HepG2 (cell line): ENCODE results near the gene GMPPA. TPM values are rescaled to one million over a fixed set of nuclear protein-coding genes. Genes with fewer than 3 reads are reported as not detected.

Experiments
- FOXA3 ChIP-seq: IDR thresholded peaks from 2 replicates; pipeline ENCODE4 v1.6.1; 2016; ENCODE audit warnings: missing genetic modification reagents, missing compliant biosample characterization
- GATAD1 ChIP-seq: IDR thresholded peaks from 2 replicates; pipeline ENCODE4 v1.6.1; 2016; ENCODE audit warnings: missing genetic modification reagents, missing compliant biosample characterization
- GZF1 ChIP-seq: sonication (generic); formaldehyde crosslinking; IDR thresholded peaks from 2 replicates; pipeline ENCODE4 v1.5.1; 2020; ENCODE audit warnings: mild to moderate bottlenecking, missing genetic modification reagents
- HNRNPLL ChIP-seq: fragments of 200-400 bp; formaldehyde crosslinking; IDR thresholded peaks from 2 replicates; pipeline ENCODE4 v1.6.1; 2017; ENCODE audit warnings: mild to moderate bottlenecking, low read depth, low read length; ENCODE audit not compliant: poor library complexity, severe bottlenecking
- IRF2 ChIP-seq: IDR thresholded peaks from 2 replicates; pipeline ENCODE4 v1.6.1; 2018; ENCODE audit warnings: missing genetic modification reagents, missing compliant biosample characterization
- NCOA2 ChIP-seq: sonication (generic); formaldehyde crosslinking; IDR thresholded peaks from 2 replicates; pipeline ENCODE4 v1.8.0; 2022; ENCODE audit warnings: inconsistent platforms
- NFE2 ChIP-seq: sonication (generic); formaldehyde crosslinking; IDR thresholded peaks from 2 replicates; pipeline ENCODE4 v1.4.0; 2020; ENCODE audit warnings: missing genetic modification reagents
- NFKB2 ChIP-seq: sonication (generic); formaldehyde crosslinking; IDR thresholded peaks from 2 replicates; pipeline ENCODE4 v1.4.0; 2020; ENCODE audit warnings: missing genetic modification reagents, borderline replicate concordance
- NFYC ChIP-seq: IDR thresholded peaks from 2 replicates; pipeline ENCODE4 v1.6.1; 2016; ENCODE audit warnings: missing genetic modification reagents, missing compliant biosample characterization
- SALL1 ChIP-seq: sonication (generic); formaldehyde crosslinking; IDR thresholded peaks from 2 replicates; pipeline ENCODE4 v1.8.0; 2022; ENCODE audit warnings: mild to moderate bottlenecking, missing genetic modification reagents
- ZFP41 ChIP-seq: sonication (generic); formaldehyde crosslinking; IDR thresholded peaks from 2 replicates; pipeline ENCODE4 v1.4.0; 2020; ENCODE audit warnings: mild to moderate bottlenecking, missing genetic modification reagents, borderline replicate concordance
- ZKSCAN1 ChIP-seq: fragments of 150-350 bp; IDR thresholded peaks from 2 replicates; pipeline ENCODE4 v1.6.1; 2014; ENCODE audit warnings: low read length
- ZNF263 ChIP-seq: sonication (generic); formaldehyde crosslinking; IDR thresholded peaks from 2 replicates; pipeline ENCODE4 v1.4.0; 2020; ENCODE audit warnings: missing genetic modification reagents
- ZNF510 ChIP-seq: sonication (generic); formaldehyde crosslinking; IDR thresholded peaks from 2 replicates; pipeline ENCODE4 v1.4.0; 2020; ENCODE audit warnings: low read depth, mild to moderate bottlenecking, missing genetic modification reagents
- polyA plus RNA-seq, 8 experiments: library from polyadenylated mRNA; depleted of rRNA in 3 of 8; stranded (reverse) in 7 of 8; unstranded in 1 of 8; fragments of >200 nt; fragmentation: Illumina TruSeq in 4 of 8; extraction: Trizol in 4 of 8; gene quantifications; 2 replicates each; pipeline versions ENCODE4 v1.2.1 to v1.2.3, GENCODE V29; 2011 to 2016; ENCODE audit warnings: low read depth in 4 of 8, missing spikeins in 1 of 8, mixed read lengths in 1 of 8; ENCODE audit not compliant: insufficient read depth in 1 of 8
- total RNA-seq, 5 experiments: library from RNA; depleted of rRNA; stranded (reverse); fragments of >200 nt; fragmentation: Illumina TruSeq; extraction: Trizol; gene quantifications; 2 replicates each; pipeline ENCODE4 v1.2.3, GENCODE V29; 2016; ENCODE audit warnings: low read depth in 1 of 5
- TF ChIP-seq, protein P1 (sequence below): sonication (generic); formaldehyde crosslinking; IDR thresholded peaks from 2 replicates; pipeline ENCODE4 v1.4.0; 2020; ENCODE audit warnings: mild to moderate bottlenecking, missing genetic modification reagents, borderline replicate concordance
- TF ChIP-seq, protein P2 (sequence below): sonication (generic); formaldehyde crosslinking; IDR thresholded peaks from 2 replicates; pipeline ENCODE4 v1.5.1; 2020; ENCODE audit warnings: mild to moderate bottlenecking, moderate library complexity, missing genetic modification reagents
- TF ChIP-seq, protein P3 (sequence below): IDR thresholded peaks from 2 replicates; pipeline ENCODE4 v1.6.1; 2016; ENCODE audit warnings: low read depth, borderline replicate concordance
- TF ChIP-seq, protein P4 (sequence below): IDR thresholded peaks from 2 replicates; pipeline ENCODE4 v1.6.1; 2012; ENCODE audit warnings: inconsistent platforms

The GMPPA gene
- total and polyA plus RNA-seq, 2 of the 13 experiments (the other 11 are each of a cell fraction or from before 2014, with no cell fraction given), result 81.1 to 106 TPM

DNA sequence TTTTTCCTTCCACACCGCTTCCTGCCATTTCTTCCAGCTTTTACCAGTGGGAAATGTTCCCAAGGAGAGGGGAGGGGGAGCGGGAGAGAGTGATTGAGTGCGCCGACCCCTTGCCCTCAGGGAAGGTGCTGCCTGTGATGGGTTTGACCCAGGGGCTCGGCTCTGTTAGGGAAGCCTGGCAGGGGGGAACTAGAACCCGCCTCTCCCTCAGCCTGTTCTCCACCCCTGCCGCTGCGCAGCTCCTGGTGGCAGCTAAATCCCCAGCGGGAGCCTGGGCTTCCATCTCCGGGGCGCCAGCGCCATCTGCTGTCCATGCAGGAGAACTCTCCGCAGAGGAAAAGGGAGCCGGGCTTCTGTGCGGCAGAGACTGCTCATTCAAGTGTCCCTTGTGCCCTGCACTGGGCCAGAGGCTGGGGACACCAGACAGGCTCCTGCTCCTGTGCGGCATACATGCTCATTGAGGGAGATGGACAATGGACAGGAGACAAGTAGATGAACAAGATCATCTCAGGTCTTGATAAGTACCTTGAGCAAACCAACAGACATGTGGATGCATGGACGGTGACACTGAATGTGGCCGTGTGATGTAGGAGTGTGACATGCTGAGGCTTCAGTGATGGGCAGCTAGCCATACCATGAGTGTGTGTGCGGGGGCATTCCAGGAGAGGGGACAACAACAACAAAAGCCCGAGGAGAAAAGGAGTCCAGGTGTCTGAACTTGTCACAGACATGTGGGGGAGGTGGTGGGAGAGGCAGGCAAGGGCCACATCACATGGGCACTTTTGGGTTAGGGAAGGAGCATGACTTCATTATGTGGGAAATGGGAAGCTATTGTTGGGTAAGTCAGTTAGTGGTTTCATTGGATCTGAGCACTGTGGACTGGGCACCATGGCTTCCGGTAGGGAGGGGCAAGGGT is 31.6 kb downstream of the GMPPA start (continued):
- TF ChIP-seq, protein P1, sequence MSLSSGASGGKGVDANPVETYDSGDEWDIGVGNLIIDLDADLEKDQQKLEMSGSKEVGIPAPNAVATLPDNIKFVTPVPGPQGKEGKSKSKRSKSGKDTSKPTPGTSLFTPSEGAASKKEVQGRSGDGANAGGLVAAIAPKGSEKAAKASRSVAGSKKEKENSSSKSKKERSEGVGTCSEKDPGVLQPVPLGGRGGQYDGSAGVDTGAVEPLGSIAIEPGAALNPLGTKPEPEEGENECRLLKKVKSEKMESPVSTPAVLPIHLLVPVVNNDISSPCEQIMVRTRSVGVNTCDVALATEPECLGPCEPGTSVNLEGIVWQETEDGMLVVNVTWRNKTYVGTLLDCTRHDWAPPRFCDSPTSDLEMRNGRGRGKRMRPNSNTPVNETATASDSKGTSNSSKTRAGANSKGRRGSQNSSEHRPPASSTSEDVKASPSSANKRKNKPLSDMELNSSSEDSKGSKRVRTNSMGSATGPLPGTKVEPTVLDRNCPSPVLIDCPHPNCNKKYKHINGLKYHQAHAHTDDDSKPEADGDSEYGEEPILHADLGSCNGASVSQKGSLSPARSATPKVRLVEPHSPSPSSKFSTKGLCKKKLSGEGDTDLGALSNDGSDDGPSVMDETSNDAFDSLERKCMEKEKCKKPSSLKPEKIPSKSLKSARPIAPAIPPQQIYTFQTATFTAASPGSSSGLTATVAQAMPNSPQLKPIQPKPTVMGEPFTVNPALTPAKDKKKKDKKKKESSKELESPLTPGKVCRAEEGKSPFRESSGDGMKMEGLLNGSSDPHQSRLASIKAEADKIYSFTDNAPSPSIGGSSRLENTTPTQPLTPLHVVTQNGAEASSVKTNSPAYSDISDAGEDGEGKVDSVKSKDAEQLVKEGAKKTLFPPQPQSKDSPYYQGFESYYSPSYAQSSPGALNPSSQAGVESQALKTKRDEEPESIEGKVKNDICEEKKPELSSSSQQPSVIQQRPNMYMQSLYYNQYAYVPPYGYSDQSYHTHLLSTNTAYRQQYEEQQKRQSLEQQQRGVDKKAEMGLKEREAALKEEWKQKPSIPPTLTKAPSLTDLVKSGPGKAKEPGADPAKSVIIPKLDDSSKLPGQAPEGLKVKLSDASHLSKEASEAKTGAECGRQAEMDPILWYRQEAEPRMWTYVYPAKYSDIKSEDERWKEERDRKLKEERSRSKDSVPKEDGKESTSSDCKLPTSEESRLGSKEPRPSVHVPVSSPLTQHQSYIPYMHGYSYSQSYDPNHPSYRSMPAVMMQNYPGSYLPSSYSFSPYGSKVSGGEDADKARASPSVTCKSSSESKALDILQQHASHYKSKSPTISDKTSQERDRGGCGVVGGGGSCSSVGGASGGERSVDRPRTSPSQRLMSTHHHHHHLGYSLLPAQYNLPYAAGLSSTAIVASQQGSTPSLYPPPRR (CRISPR knock-in tag), result peak; percentile 20; the same call in 1 of the 2 replicates
- TF ChIP-seq GZF1 (CRISPR knock-in tag) (no peak), IRF2 (peak; percentile 49; the same call in 1 of the 2 replicates), NFYC (CRISPR knock-in tag) (no peak), ZNF263 (CRISPR knock-in tag) (peak; percentile 51; the same call in 1 of the 2 replicates), ZKSCAN1 (no peak), ZNF510 (no peak), GATAD1 (CRISPR knock-in tag) (peak; percentile 43; the same call in 1 of the 2 replicates), NFE2 (CRISPR knock-in tag) (no peak), FOXA3 (no peak), ZFP41 (CRISPR knock-in tag) (no peak), NCOA2 (CRISPR knock-in tag) (no peak), HNRNPLL (peak; percentile 54), SALL1 (CRISPR knock-in tag) (peak; percentile 75), NFKB2 (CRISPR knock-in tag) (peak; percentile 86; the same call in 1 of the 2 replicates)
- TF ChIP-seq, protein P2, sequence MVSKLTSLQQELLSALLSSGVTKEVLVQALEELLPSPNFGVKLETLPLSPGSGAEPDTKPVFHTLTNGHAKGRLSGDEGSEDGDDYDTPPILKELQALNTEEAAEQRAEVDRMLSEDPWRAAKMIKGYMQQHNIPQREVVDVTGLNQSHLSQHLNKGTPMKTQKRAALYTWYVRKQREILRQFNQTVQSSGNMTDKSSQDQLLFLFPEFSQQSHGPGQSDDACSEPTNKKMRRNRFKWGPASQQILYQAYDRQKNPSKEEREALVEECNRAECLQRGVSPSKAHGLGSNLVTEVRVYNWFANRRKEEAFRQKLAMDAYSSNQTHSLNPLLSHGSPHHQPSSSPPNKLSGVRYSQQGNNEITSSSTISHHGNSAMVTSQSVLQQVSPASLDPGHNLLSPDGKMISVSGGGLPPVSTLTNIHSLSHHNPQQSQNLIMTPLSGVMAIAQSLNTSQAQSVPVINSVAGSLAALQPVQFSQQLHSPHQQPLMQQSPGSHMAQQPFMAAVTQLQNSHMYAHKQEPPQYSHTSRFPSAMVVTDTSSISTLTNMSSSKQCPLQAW (CRISPR knock-in tag), result peak; percentile 81
- TF ChIP-seq, protein P3, sequence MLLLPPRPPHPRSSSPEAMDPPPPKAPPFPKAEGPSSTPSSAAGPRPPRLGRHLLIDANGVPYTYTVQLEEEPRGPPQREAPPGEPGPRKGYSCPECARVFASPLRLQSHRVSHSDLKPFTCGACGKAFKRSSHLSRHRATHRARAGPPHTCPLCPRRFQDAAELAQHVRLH (CRISPR knock-in tag), result no peak
- TF ChIP-seq, protein P4, sequence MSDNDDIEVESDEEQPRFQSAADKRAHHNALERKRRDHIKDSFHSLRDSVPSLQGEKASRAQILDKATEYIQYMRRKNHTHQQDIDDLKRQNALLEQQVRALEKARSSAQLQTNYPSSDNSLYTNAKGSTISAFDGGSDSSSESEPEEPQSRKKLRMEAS, result peak; percentile 46; the same call in 1 of the 2 replicates
